Smooth muscle cell of the brain vasculature (primary cell): ENCODE measurements around the gene ABHD10.

ENCODE experiments used
- DNase-seq: peaks from one replicate; pipeline ENCODE4 v3.0.0-alpha.2; 2012; ENCODE audit warnings: low read depth, low spot score

Gene ABHD10

GRCh38 chr3:111965484-111965883 is 13.3 kb upstream of the ABHD10 start:
- DNase-seq: no peak

GRCh38 chr3:111967068-111967467 is 11.8 kb upstream of the ABHD10 start:
- no peak for DNase-seq

- DNase-seq: peak; percentile 52
These were observed 11.1 kb upstream of the ABHD10 start for GRCh38 chr3:111967651-111968274.

- no peak for DNase-seq
These were observed 10.3 kb upstream of the ABHD10 start for GRCh38 chr3:111968319-111969054.

GRCh38 chr3:111970376-111970775 is 8.4 kb upstream of the ABHD10 start:
- DNase-seq: no peak

GRCh38 chr3:111971533-111972130 is 7.2 kb upstream of the ABHD10 start:
- no peak for DNase-seq

- no peak for DNase-seq
These were observed 5.9 kb upstream of the ABHD10 start for GRCh38 chr3:111972891-111973290.

- DNase-seq: no peak
These were observed 3.7 kb upstream of the ABHD10 start for GRCh38 chr3:111975131-111975530.

- DNase-seq: no peak
These were observed 2.6 kb upstream of the ABHD10 start for GRCh38 chr3:111976254-111976653.

GRCh38 chr3:111979434-111980038 is 710 bp downstream of the ABHD10 start:
- DNase-seq: no peak

- DNase-seq: no peak
These were observed 2.1 kb downstream of the ABHD10 start for GRCh38 chr3:111980716-111981456.

- no peak for DNase-seq
These were observed 2.6 kb downstream of the ABHD10 start for GRCh38 chr3:111981457-111981763.

GRCh38 chr3:111984636-111985298 is 5.9 kb downstream of the ABHD10 start:
- no peak for DNase-seq

- no peak for DNase-seq
These were observed 8.0 kb downstream of the ABHD10 start for GRCh38 chr3:111986800-111987199.

GRCh38 chr3:111989061-111989678 is 10.3 kb downstream of the ABHD10 start:
- peak; percentile 53 for DNase-seq

- no peak for DNase-seq
These were observed 14.2 kb downstream of the ABHD10 start for GRCh38 chr3:111993038-111993437.

GRCh38 chr3:111998636-111999483 is 20.0 kb downstream of the ABHD10 start, which contains the start of gene TAGLN3:
TAGLN3 (plus strand) TSS chr3:111998922; CDS start chr3:111999423, 501 bp downstream.
- DNase-seq: no peak

- DNase-seq: no peak
These were observed 20.9 kb downstream of the ABHD10 start for GRCh38 chr3:111999484-112000324.

GRCh38 chr3:112000367-112000771 is 21.5 kb downstream of the ABHD10 start:
- no peak for DNase-seq
